Measurements from ENCODE around the gene ATG16L1. TPM values are rescaled to one million over a fixed set of nuclear protein-coding genes. Genes with fewer than 3 reads are reported as not detected.
"Not testable (repeated sequence)": the region's sequence is repeated elsewhere in the genome, so short reads cannot be mapped to it uniquely, and the experiment has no call there.

Gene ATG16L1
- total RNA-seq, 2 experiments from 2014 or later = 47.2 to 50.5 TPM

GRCh38 chr2:233336091-233336490 lies 84.6 kb downstream of the ATG16L1 start:
- H3K9me3 Mint-ChIP-seq (ENCODE audit: insufficient read depth); POLR2A ChIA-PET; H3K4me3 Mint-ChIP-seq; H3K27me3 Mint-ChIP-seq (ENCODE audit: low read depth); H3K36me3 Mint-ChIP-seq (ENCODE audit: low read depth); ATAC-seq; H3K27ac Mint-ChIP-seq; DNase-seq: not testable (repeated sequence)
- H3K4me1 Mint-ChIP-seq (ENCODE audit: low read depth) = peaks cover 60% of the 10 kb centered on the region
- CTCF ChIA-PET = interaction anchor here (0.7 to 1.2 kb wide), 3 partner anchors 13 to 68 kb away, joined by 3 read pairs; partner anchors contain the start of gene DGKD

GRCh38 chr2:233336541-233336940 lies 85.1 kb downstream of the ATG16L1 start:
- Mint-ChIP-seq H3K9me3 (ENCODE audit: insufficient read depth) (no peaks in the 10 kb centered on the region), H3K27ac (no peak overlapping the region), H3K36me3 (ENCODE audit: low read depth) (peaks cover 5% of the 10 kb centered on the region), H3K27me3 (ENCODE audit: low read depth) (peaks cover 9% of the 10 kb centered on the region), H3K4me3 (no peak overlapping the region), H3K4me1 (ENCODE audit: low read depth) (peaks cover 55% of the 10 kb centered on the region)
- ChIA-PET POLR2A (interaction anchor here (0.9 kb wide), 1 partner anchor 10 kb away, joined by 4 read pairs; no protein-coding TSS in a partner anchor), CTCF (interaction anchor here (0.7 to 1.2 kb wide), 4 partner anchors 12 to 107 kb away, joined by 3 read pairs; partner anchors contain the start of gene DGKD)
- ATAC-seq = no peak
- DNase-seq = no peak

GRCh38 chr2:233338046-233338445 lies 86.6 kb downstream of the ATG16L1 start:
- ChIA-PET CTCF (no interaction called here), POLR2A (no interaction called here)
- ATAC-seq (no peak), DNase-seq (no peak)
- Mint-ChIP-seq H3K9me3 (ENCODE audit: insufficient read depth) (no peaks in the 10 kb centered on the region), H3K4me3 (no peak overlapping the region), H3K36me3 (ENCODE audit: low read depth) (no peaks in the 10 kb centered on the region), H3K27me3 (ENCODE audit: low read depth) (peaks cover 10% of the 10 kb centered on the region), H3K4me1 (ENCODE audit: low read depth) (peaks cover 44% of the 10 kb centered on the region), H3K27ac (no peak overlapping the region)

- Mint-ChIP-seq H3K4me3 (no peak overlapping the region), H3K9me3 (ENCODE audit: insufficient read depth) (no peaks in the 10 kb centered on the region), H3K27ac (no peak overlapping the region), H3K27me3 (ENCODE audit: low read depth) (peaks cover 10% of the 10 kb centered on the region), H3K4me1 (ENCODE audit: low read depth) (peaks cover 35% of the 10 kb centered on the region), H3K36me3 (ENCODE audit: low read depth) (no peaks in the 10 kb centered on the region)
- DNase-seq (no peak), ATAC-seq (no peak)
- ChIA-PET CTCF (no interaction called here), POLR2A (no interaction called here)
These were observed 87.4 kb downstream of the ATG16L1 start for GRCh38 chr2:233338812-233339368.

GRCh38 chr2:233339427-233339826 lies 88.0 kb downstream of the ATG16L1 start:
- no peak for ATAC-seq
- peaks cover 10% of the 10 kb centered on the region for H3K27me3 Mint-ChIP-seq (ENCODE audit: low read depth)

GRCh38 chr2:233341296-233341695 lies 89.8 kb downstream of the ATG16L1 start:
- Mint-ChIP-seq H3K36me3 (ENCODE audit: low read depth) (no peaks in the 10 kb centered on the region), H3K4me3 (no peak overlapping the region), H3K4me1 (ENCODE audit: low read depth) (peaks cover 19% of the 10 kb centered on the region), H3K9me3 (ENCODE audit: insufficient read depth) (no peaks in the 10 kb centered on the region), H3K27me3 (ENCODE audit: low read depth) (peaks cover 10% of the 10 kb centered on the region), H3K27ac (no peak overlapping the region)
- POLR2A ChIA-PET = interaction anchor here (0.8 kb wide), 1 partner anchor 10 kb away, joined by 3 read pairs; no protein-coding TSS in a partner anchor
- DNase-seq (no peak), ATAC-seq (no peak)
- CTCF ChIA-PET = interaction anchor here (0.8 kb wide), 1 partner anchor 13 kb away, joined by 3 read pairs; the partner anchor contains the start of gene DGKD

More at GRCh38 chr2:233339427-233339826, 88.0 kb downstream of the ATG16L1 start:
- no peak overlapping the region for H3K27ac Mint-ChIP-seq
- H3K9me3 Mint-ChIP-seq (ENCODE audit: insufficient read depth) = no peaks in the 10 kb centered on the region
- POLR2A ChIA-PET = no interaction called here
- no peak overlapping the region for H3K4me3 Mint-ChIP-seq
- CTCF ChIA-PET = no interaction called here
- peaks cover 30% of the 10 kb centered on the region for H3K4me1 Mint-ChIP-seq (ENCODE audit: low read depth)
- DNase-seq = no peak
- no peaks in the 10 kb centered on the region for H3K36me3 Mint-ChIP-seq (ENCODE audit: low read depth)

GRCh38 chr2:233342301-233342700 lies 90.8 kb downstream of the ATG16L1 start:
- Mint-ChIP-seq H3K36me3 (ENCODE audit: low read depth) (no peaks in the 10 kb centered on the region), H3K4me1 (ENCODE audit: low read depth) (peaks cover 17% of the 10 kb centered on the region), H3K4me3 (no peak overlapping the region), H3K27me3 (ENCODE audit: low read depth) (peaks cover 10% of the 10 kb centered on the region), H3K27ac (no peak overlapping the region), H3K9me3 (ENCODE audit: insufficient read depth) (no peaks in the 10 kb centered on the region)
- ChIA-PET CTCF (interaction anchor here (0.7 to 1.6 kb wide), 4 partner anchors 12 to 1346 kb away, joined by 3 read pairs; partner anchors contain the start of gene DGKD), POLR2A (interaction anchor here (0.8 to 1.1 kb wide), 2 partner anchors 11 to 54 kb away, joined by 3 read pairs; no protein-coding TSS in a partner anchor)
- ATAC-seq (no peak), DNase-seq (no peak)

- Mint-ChIP-seq H3K4me3 (no peak overlapping the region), H3K27ac (no peak overlapping the region), H3K36me3 (ENCODE audit: low read depth) (no peaks in the 10 kb centered on the region), H3K9me3 (ENCODE audit: insufficient read depth) (no peaks in the 10 kb centered on the region), H3K27me3 (ENCODE audit: low read depth) (peaks cover 4% of the 10 kb centered on the region), H3K4me1 (ENCODE audit: low read depth) (peaks cover 11% of the 10 kb centered on the region)
- ATAC-seq (no peak), DNase-seq (no peak)
- POLR2A ChIA-PET = no interaction called here
- CTCF ChIA-PET = interaction anchor here (0.7 to 1.6 kb wide), 4 partner anchors 13 to 100 kb away, joined by 3 read pairs; no protein-coding TSS in a partner anchor
These were observed 91.8 kb downstream of the ATG16L1 start for GRCh38 chr2:233343171-233343705.

Other genes with a start within 250 kb of the ATG16L1 start
- gene NGEF, start 238.4 kb upstream of the ATG16L1 start, total RNA-seq = not detected
- not detected for gene NEU2, start 219.0 kb upstream of the ATG16L1 start, total RNA-seq
- gene INPP5D, start 191.3 kb upstream of the ATG16L1 start, total RNA-seq = 100 to 1,000 TPM; 108 to 122 TPM
- under 1 TPM in 1 of 2 experiments, not detected in 1; 0.05 TPM for gene SAG, start 56.1 kb downstream of the ATG16L1 start, total RNA-seq
- 10 to 100 TPM; 92.1 to 94.2 TPM for gene DGKD, start 102.8 kb downstream of the ATG16L1 start, total RNA-seq